Hepatocyte (in vitro differentiated cells): ENCODE measurements around the gene ZGPAT. TPM values are rescaled to one million over a fixed set of nuclear protein-coding genes. Genes with fewer than 3 reads are reported as not detected.

Experiments used
- DNase-seq: peaks from one replicate; pipeline ENCODE4 v3.0.0-alpha.2; 2016; ENCODE audit warnings: low spot score
- H2AFZ ChIP-seq: fragments of 200-600 bp; sonication (generic); 2 replicates; pipeline ENCODE4 v1.6.0; 2016; ENCODE audit warnings: antibody characterized with exemption, mild to moderate bottlenecking
- H3K27ac ChIP-seq: fragments of 200-600 bp; sonication (generic); 2 replicates; pipeline ENCODE4 v1.5.1; 2016; ENCODE audit warnings: mild to moderate bottlenecking
- H3K27me3 ChIP-seq: fragments of 200-600 bp; sonication (generic); 2 replicates; pipeline ENCODE4 v1.6.1; 2016
- H3K36me3 ChIP-seq: fragments of 200-600 bp; sonication (generic); replicated peaks from 2 replicates; pipeline ENCODE4 v1.5.1; 2016; ENCODE audit warnings: low read depth; ENCODE audit not compliant: insufficient read depth
- H3K4me1 ChIP-seq: fragments of 200-600 bp; sonication (generic); 2 replicates; pipeline ENCODE4 v1.5.1; 2016; ENCODE audit warnings: mild to moderate bottlenecking, moderate library complexity; ENCODE audit not compliant: insufficient read depth
- H3K4me2 ChIP-seq: fragments of 200-600 bp; sonication (generic); 2 replicates; pipeline ENCODE4 v1.6.0; 2016
- H3K4me3 ChIP-seq: fragments of 200-600 bp; sonication (generic); 2 replicates; pipeline ENCODE4 v1.5.1; 2016; ENCODE audit warnings: mild to moderate bottlenecking
- H3K79me2 ChIP-seq: fragments of 200-600 bp; sonication (generic); 2 replicates; pipeline ENCODE4 v1.6.0; 2017; ENCODE audit warnings: mild to moderate bottlenecking
- H3K9me2 ChIP-seq: fragments of 200-600 bp; sonication (generic); replicated peaks from 2 replicates; pipeline ENCODE4 v1.6.0; 2017; ENCODE audit warnings: mild to moderate bottlenecking; ENCODE audit not compliant: insufficient read depth
- H3K9me3 ChIP-seq: fragments of 200-600 bp; sonication (generic); 2 replicates; pipeline ENCODE4 v1.5.1; 2016; ENCODE audit warnings: low read depth, mild to moderate bottlenecking
- H4K20me1 ChIP-seq: fragments of 200-600 bp; sonication (generic); 2 replicates; pipeline ENCODE4 v1.6.0; 2016; ENCODE audit warnings: mild to moderate bottlenecking; ENCODE audit not compliant: insufficient read depth, poor library complexity, severe bottlenecking
- CTCF ChIP-seq: fragments of 200-600 bp; sonication (generic); IDR thresholded peaks from 2 replicates; pipeline ENCODE4 v1.5.1; 2016; ENCODE audit warnings: antibody characterized with exemption, mild to moderate bottlenecking; ENCODE audit not compliant: poor library complexity
- EZH2 ChIP-seq: fragments of 200-600 bp; sonication (generic); IDR thresholded peaks from 2 replicates; pipeline ENCODE4 v1.6.1; 2016; ENCODE audit warnings: antibody characterized with exemption, mild to moderate bottlenecking, borderline replicate concordance
- EZH2phosphoT487 ChIP-seq: fragments of 200-600 bp; sonication (generic); IDR thresholded peaks from one replicate; pipeline ENCODE4 v1.6.1; 2018; ENCODE audit warnings: antibody characterized with exemption, mild to moderate bottlenecking, low read depth, moderate library complexity; ENCODE audit not compliant: unreplicated experiment, severe bottlenecking
- WGBS: methylation state at CpG from one replicate; pipeline ENCODE4 v1.1.6; 2016; ENCODE audit warnings: low lambda C conversion rate; ENCODE audit errors: missing lambda C conversion rate; 5-methylcytosine and 5-hydroxymethylcytosine counted together
- polyA plus RNA-seq: library from polyadenylated mRNA; unstranded; fragments of >200 nt; fragmentation: Nextera tagmentation; extraction: Ambion mirVana; gene quantifications from 2 replicates; pipeline ENCODE4 v1.2.1, GENCODE V29; 2016
- total RNA-seq: library from RNA; depleted of rRNA; stranded (reverse); fragments of >200 nt; gene quantifications from 2 replicates; pipeline ENCODE4 v1.2.3, GENCODE V29; 2014

ZGPAT gene
- total and polyA plus RNA-seq, 2 experiments from 2014 or later: 18.6 to 41.7 TPM

- H4K20me1 ChIP-seq: no peaks in the 10 kb centered on the region
- H3K27ac ChIP-seq: no peak overlapping the region
- H3K9me2 ChIP-seq: no peaks in the 10 kb centered on the region
- DNase-seq: no peak
- H3K4me2 ChIP-seq: no peak overlapping the region
- H2AFZ ChIP-seq: no peak overlapping the region
- H3K4me3 ChIP-seq: no peak overlapping the region
- H3K4me1 ChIP-seq: no peaks in the 10 kb centered on the region
- no peaks in the 10 kb centered on the region for H3K9me3 ChIP-seq
- TF ChIP-seq EZH2phosphoT487: no peak
- no peak for TF ChIP-seq CTCF
- no peak for TF ChIP-seq EZH2
- 88% methylated on average over 18 of the region's 18 CpGs for WGBS
- H3K79me2 ChIP-seq: peaks cover 4% of the 10 kb centered on the region
- no peaks in the 10 kb centered on the region for H3K27me3 ChIP-seq
- H3K36me3 ChIP-seq: no peaks in the 10 kb centered on the region
Observed at GRCh38 chr20:63664861-63665594, 42.8 kb upstream of the ZGPAT start.

- no peak for TF ChIP-seq CTCF
- TF ChIP-seq EZH2phosphoT487: no peak
- TF ChIP-seq EZH2: no peak
- no peaks in the 10 kb centered on the region for H3K36me3 ChIP-seq
- no peaks in the 10 kb centered on the region for H3K4me1 ChIP-seq
- no peak overlapping the region for H3K27ac ChIP-seq
- no peaks in the 10 kb centered on the region for H3K9me3 ChIP-seq
- H3K4me2 ChIP-seq: no peak overlapping the region
- DNase-seq: no peak
- 95% methylated on average over 13 of the region's 14 CpGs for WGBS
- H3K4me3 ChIP-seq: no peak overlapping the region
- peaks cover 3% of the 10 kb centered on the region for H3K79me2 ChIP-seq
- H2AFZ ChIP-seq: no peak overlapping the region
- H4K20me1 ChIP-seq: no peaks in the 10 kb centered on the region
- no peaks in the 10 kb centered on the region for H3K9me2 ChIP-seq
- H3K27me3 ChIP-seq: no peaks in the 10 kb centered on the region
Observed at GRCh38 chr20:63665708-63666107, 42.1 kb upstream of the ZGPAT start.

GRCh38 chr20:63667858-63668257 is 40.0 kb upstream of the ZGPAT start:
- Histone ChIP-seq H3K79me2 (no peaks in the 10 kb centered on the region), H3K4me2 (no peak overlapping the region), H3K27ac (no peak overlapping the region), H3K36me3 (no peaks in the 10 kb centered on the region), H3K4me1 (no peaks in the 10 kb centered on the region), H3K9me2 (no peaks in the 10 kb centered on the region), H3K4me3 (no peak overlapping the region), H3K27me3 (no peaks in the 10 kb centered on the region), H3K9me3 (no peaks in the 10 kb centered on the region), H2AFZ (no peak overlapping the region), H4K20me1 (no peaks in the 10 kb centered on the region)
- WGBS: 100% methylated on average over 3 of the region's 16 CpGs
- TF ChIP-seq EZH2phosphoT487 (no peak), EZH2 (no peak), CTCF (no peak)
- no peak for DNase-seq
